PC-3 (cell line): Measurements from ENCODE around the gene TOMM20. TPM values are rescaled to one million over a fixed set of nuclear protein-coding genes. Genes with fewer than 3 reads are reported as not detected.
A peak's percentile ranks its signal among the peaks of the same experiment; 100 is the strongest.
"Not testable (repeated sequence)": the region's sequence is repeated elsewhere in the genome, so short reads cannot be mapped to it uniquely, and the experiment has no call there.

Experiments
- ATAC-seq: fragments of 200-7000 bp; cut with Tn5 transposase; 2 replicates; pipeline ENCODE4 v1.9.1; 2020; ENCODE audit warnings: mild to moderate bottlenecking, moderate library complexity
- BruUV-seq: library from RNA; stranded (reverse); fragments of 400-500 nt; replicated peaks from 2 replicates; lab custom pipeline; 2021; lab: Mats Ljungman, UMichigan
- CTCF ChIA-PET: fragments of 300-600 bp; sonication (Branson Sonifier 250); formaldehyde crosslinking; loops from one replicate; lab custom pipeline; 2022; ENCODE audit warnings: antibody characterized with exemption; lab: Charles Lee
- POLR2A ChIA-PET: fragments of 300-600 bp; sonication (Branson Sonifier 250); formaldehyde crosslinking; loops from one replicate; lab custom pipeline; 2022; ENCODE audit warnings: antibody characterized with exemption; ENCODE audit not compliant: unreplicated experiment; lab: Charles Lee
- DNase-seq: peaks from one replicate; pipeline ENCODE4 v3.0.0-alpha.2; 2015
- H2AFZ ChIP-seq: fragments of 300-600 bp; sonication (generic); 2 replicates; pipeline ENCODE4 v1.6.0; 2016; ENCODE audit warnings: antibody characterized with exemption, low read length
- H3F3A ChIP-seq: fragments of 300-600 bp; sonication (generic); one replicate; pipeline ENCODE4 v1.6.0; 2017; ENCODE audit warnings: antibody characterized with exemption, low read length, control low read depth, mild to moderate bottlenecking; ENCODE audit not compliant: unreplicated experiment
- H3K27ac ChIP-seq: fragments of 300-600 bp; sonication (generic); 2 replicates; pipeline ENCODE4 v1.5.1; 2016; ENCODE audit warnings: mild to moderate bottlenecking, low read length
- H3K27me3 ChIP-seq: fragments of 300-600 bp; sonication (generic); 2 replicates; pipeline ENCODE4 v1.6.1; 2016; ENCODE audit warnings: low read length, mixed read lengths
- H3K36me3 ChIP-seq: fragments of 300-600 bp; sonication (generic); 2 replicates; pipeline ENCODE4 v1.6.1; 2016; ENCODE audit warnings: low read depth, mixed run types, low read length, mixed read lengths
- H3K4me1 ChIP-seq: fragments of 300-600 bp; sonication (generic); 2 replicates; pipeline ENCODE4 v1.5.1; 2016; ENCODE audit warnings: low read length; ENCODE audit not compliant: insufficient read depth
- H3K4me2 ChIP-seq: fragments of 300-600 bp; sonication (generic); 2 replicates; pipeline ENCODE4 v1.6.0; 2016; ENCODE audit warnings: low read length
- H3K4me3 ChIP-seq: fragments of 300-600 bp; sonication (generic); 2 replicates; pipeline ENCODE4 v1.5.1; 2016; ENCODE audit warnings: mild to moderate bottlenecking, low read length, mixed read lengths
- H3K79me2 ChIP-seq: fragments of 300-600 bp; sonication (generic); 2 replicates; pipeline ENCODE4 v1.6.1; 2017; ENCODE audit warnings: low read length, mixed read lengths
- H3K9ac ChIP-seq: fragments of 300-600 bp; sonication (generic); 2 replicates; pipeline ENCODE4 v1.6.0; 2016; ENCODE audit warnings: mild to moderate bottlenecking, low read length
- H3K9me2 ChIP-seq: fragments of 300-600 bp; sonication (generic); replicated peaks from 2 replicates; pipeline ENCODE4 v1.6.1; 2016; ENCODE audit warnings: mixed run types, low read length, mixed read lengths
- H3K9me3 ChIP-seq: fragments of 300-600 bp; sonication (generic); 2 replicates; pipeline ENCODE4 v1.6.1; 2016; ENCODE audit warnings: low read length, mixed read lengths
- H4K20me1 ChIP-seq: fragments of 300-600 bp; sonication (generic); 2 replicates; pipeline ENCODE4 v1.6.1; 2016; ENCODE audit warnings: low read length, mixed read lengths
- EZH2 ChIP-seq: fragments of 300-600 bp; sonication (generic); IDR thresholded peaks from one replicate; pipeline ENCODE4 v1.6.1; 2017; ENCODE audit warnings: antibody characterized with exemption, mild to moderate bottlenecking, low read length; ENCODE audit not compliant: unreplicated experiment
- EZH2phosphoT487 ChIP-seq: fragments of 300-600 bp; sonication (generic); IDR thresholded peaks from 2 replicates; pipeline ENCODE4 v1.6.1; 2018; ENCODE audit warnings: mild to moderate bottlenecking, antibody characterized with exemption, low read length, borderline replicate concordance
- intact Hi-C: fragments of 100-400 bp; cut with micrococcal nuclease; formaldehyde crosslinking; loops from 2 replicates; pipeline ENCODE4 v1.9.0; 2023
- total RNA-seq: library from RNA; depleted of rRNA; stranded (reverse); fragments of >200 nt; gene quantifications from 2 replicates; pipeline ENCODE4 v1.2.3, GENCODE V29; 2014
- TF ChIP-seq, protein P1 (sequence below): fragments of 300-600 bp; sonication (generic); conservative IDR thresholded peaks from 2 replicates; pipeline ENCODE4 v1.5.1; 2017; ENCODE audit warnings: antibody characterized with exemption, low read depth, mild to moderate bottlenecking, low read length

The TOMM20 gene
- total RNA-seq, 1 experiment from 2014 or later: 48.0 TPM

DNA sequence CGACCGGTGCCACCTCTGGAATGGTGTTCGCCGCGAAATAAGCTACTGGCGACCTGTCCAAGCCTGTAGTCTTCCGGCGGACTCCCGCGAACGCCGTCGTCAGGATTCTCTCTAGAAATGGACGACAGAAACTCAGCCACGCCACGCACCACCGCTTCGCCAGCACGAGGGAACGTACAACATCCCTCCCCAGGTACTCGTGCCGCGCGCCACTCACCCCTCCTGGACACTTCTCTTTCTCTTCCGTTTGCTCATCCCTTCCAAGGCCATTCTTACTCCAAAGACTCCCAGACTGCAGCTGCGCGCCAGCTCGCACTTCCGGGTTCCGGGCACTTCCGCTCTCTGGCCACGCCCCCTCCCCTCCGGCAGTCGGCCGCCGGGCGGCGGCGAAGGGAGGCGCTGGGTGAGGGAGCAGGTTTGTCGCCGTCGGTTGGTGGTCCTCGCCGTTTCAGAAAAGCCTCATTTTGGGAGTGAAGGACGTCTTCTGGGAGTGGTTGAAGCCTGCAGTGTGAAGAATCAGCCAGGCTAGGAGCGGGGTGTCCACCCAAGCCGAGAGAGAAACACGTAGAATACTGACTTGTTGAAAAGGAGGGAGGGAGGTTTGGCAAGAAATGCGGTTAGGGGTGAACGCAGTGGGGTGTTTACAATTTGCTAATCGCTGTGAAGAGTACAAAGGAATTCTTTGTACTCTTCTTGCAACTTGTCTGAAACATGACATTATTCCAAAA is 32.5 kb upstream of the TOMM20 start, which contains the start of gene RBM34:
Gene RBM34, minus strand, starts transcription at position 294 of the 728 bp plus-strand sequence. Its CDS starts 24 bp downstream, at position 270.
- intact Hi-C loops: loop anchor here (10.0 kb wide), 1 partner anchor 56 kb away; no protein-coding TSS in a partner anchor
- H3K79me2 ChIP-seq: peaks cover 29% of the 10 kb centered on the region
- no peaks in the 10 kb centered on the region for H3K27me3 ChIP-seq
- DNase-seq: peak; percentile 86
- no peaks in the 10 kb centered on the region for H3K9me2 ChIP-seq
- TF ChIP-seq EZH2: no peak
- TF ChIP-seq, protein P1, sequence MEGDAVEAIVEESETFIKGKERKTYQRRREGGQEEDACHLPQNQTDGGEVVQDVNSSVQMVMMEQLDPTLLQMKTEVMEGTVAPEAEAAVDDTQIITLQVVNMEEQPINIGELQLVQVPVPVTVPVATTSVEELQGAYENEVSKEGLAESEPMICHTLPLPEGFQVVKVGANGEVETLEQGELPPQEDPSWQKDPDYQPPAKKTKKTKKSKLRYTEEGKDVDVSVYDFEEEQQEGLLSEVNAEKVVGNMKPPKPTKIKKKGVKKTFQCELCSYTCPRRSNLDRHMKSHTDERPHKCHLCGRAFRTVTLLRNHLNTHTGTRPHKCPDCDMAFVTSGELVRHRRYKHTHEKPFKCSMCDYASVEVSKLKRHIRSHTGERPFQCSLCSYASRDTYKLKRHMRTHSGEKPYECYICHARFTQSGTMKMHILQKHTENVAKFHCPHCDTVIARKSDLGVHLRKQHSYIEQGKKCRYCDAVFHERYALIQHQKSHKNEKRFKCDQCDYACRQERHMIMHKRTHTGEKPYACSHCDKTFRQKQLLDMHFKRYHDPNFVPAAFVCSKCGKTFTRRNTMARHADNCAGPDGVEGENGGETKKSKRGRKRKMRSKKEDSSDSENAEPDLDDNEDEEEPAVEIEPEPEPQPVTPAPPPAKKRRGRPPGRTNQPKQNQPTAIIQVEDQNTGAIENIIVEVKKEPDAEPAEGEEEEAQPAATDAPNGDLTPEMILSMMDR: no peak
- no peak for TF ChIP-seq EZH2phosphoT487
- peak; percentile 84 for ATAC-seq
- no TSS peak for BruUV-seq
- H3K9ac ChIP-seq: peak within 1 kb of the TSS; percentile 87
- H3K4me2 ChIP-seq: peak within 1 kb of the TSS; percentile 84
- CTCF ChIA-PET: no interaction called here
- H4K20me1 ChIP-seq: no peaks in the 10 kb centered on the region
- POLR2A ChIA-PET: interaction anchor here (0.7 kb wide), 1 partner anchor 541 kb away, joined by 3 read pairs; no protein-coding TSS in a partner anchor
- no peaks in the 10 kb centered on the region for H3K9me3 ChIP-seq
- H3F3A ChIP-seq: no peaks in the 10 kb centered on the region
- H3K27ac ChIP-seq: peak within 1 kb of the TSS; percentile 82
- H3K4me1 ChIP-seq: peaks cover 21% of the 10 kb centered on the region
- H2AFZ ChIP-seq: peak within 1 kb of the TSS; percentile 75
- H3K36me3 ChIP-seq: peaks cover 11% of the 10 kb centered on the region
- peak within 1 kb of the TSS; percentile 91 for H3K4me3 ChIP-seq

DNA sequence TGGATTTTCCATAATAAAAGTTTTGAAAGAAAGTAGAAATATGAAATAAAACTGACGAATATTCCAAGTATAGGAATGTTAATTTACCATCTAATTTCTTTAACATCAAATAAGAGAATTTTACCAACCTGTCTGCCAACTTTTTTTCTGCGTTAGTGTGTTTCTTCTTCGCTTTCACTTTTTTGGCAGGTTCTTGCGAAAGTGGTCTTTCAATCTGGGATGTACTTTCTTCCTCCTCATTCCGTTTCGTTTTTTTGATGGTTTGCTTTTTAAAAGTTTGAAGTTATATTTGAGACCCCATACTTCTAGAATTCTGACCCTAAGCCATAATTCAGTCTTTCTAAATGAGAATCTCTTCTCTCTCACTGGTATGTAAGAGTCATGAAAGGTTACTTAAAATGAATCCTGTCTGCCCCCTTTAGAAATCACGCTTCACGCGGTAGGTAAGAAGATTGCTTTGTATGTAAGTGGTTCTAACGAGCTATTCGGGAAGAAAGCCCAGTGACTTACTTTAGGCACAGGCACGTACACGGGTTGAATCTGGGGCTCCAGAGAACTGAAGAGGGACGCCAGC is 31.8 kb upstream of the TOMM20 start:
- Histone ChIP-seq H3K27me3 (no peaks in the 10 kb centered on the region), H3F3A (no peaks in the 10 kb centered on the region), H4K20me1 (no peaks in the 10 kb centered on the region), H3K4me2 (peak overlapping the region; percentile 84), H3K4me1 (peaks cover 21% of the 10 kb centered on the region), H3K79me2 (peaks cover 29% of the 10 kb centered on the region), H3K9ac (peak overlapping the region; percentile 87), H3K36me3 (peaks cover 11% of the 10 kb centered on the region), H2AFZ (peak overlapping the region; percentile 75), H3K9me2 (no peaks in the 10 kb centered on the region), H3K27ac (peak overlapping the region; percentile 82), H3K9me3 (no peaks in the 10 kb centered on the region), H3K4me3 (peak overlapping the region; percentile 91)
- TSS peak; percentile 89 for BruUV-seq
- ATAC-seq (no peak), DNase-seq (peak; percentile 25)
- CTCF ChIA-PET: no interaction called here
- TF ChIP-seq EZH2phosphoT487: no peak
- TF ChIP-seq, protein P1: no peak
- TF ChIP-seq EZH2: no peak
- POLR2A ChIA-PET: interaction anchor here (0.6 to 0.7 kb wide), 2 partner anchors 13 to 540 kb away, joined by 3 to 7 read pairs; no protein-coding TSS in a partner anchor
- intact Hi-C loops: loop anchor here (10.0 kb wide), 1 partner anchor 56 kb away; no protein-coding TSS in a partner anchor

DNA sequence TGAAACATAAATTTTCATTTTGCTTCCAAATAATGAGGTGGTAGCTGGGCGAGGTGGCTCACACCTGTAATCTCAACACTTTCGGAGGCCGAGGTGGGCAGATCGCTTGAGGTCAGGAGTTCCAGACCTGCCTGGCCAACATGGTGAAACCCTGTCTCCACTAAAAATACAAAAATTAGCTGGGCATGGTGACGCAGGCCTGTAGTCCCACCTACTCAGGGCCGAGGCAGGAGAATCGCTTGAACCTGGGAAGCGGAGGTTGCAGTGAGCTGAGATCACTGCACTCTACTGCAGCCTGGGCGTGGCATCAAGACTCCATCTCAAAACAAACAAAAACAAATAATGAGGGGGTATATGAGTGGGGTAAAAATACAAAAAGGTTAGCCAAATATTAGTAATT is 31.3 kb upstream of the TOMM20 start:
- not testable (repeated sequence) for BruUV-seq

DNA sequence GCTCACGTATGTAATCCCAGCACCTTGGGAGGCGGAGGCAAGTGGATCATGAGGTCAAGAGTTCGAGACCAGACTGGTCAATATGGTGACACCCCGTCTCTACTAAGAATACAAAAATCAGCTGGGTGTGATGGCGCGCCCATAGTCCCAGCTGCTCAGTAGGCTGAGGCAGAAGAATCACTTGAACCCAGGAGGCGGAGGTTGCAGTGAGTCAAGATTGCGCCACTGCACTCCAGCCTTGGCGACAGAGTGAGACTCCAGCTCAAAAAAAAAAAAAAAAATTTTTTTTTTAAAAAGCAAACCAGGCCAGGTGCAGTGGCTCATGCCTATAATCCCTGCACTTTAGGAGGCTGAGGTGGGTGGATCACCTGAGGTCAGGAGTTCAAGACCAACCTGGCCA is 30.6 kb upstream of the TOMM20 start:
- Histone ChIP-seq H3K36me3 (peaks cover 14% of the 10 kb centered on the region), H3K79me2 (peaks cover 29% of the 10 kb centered on the region), H3K4me1 (peaks cover 21% of the 10 kb centered on the region)
- H3K4me3 ChIP-seq, H3K27me3 ChIP-seq, H2AFZ ChIP-seq, POLR2A ChIA-PET, H3K4me2 ChIP-seq, H3K9me3 ChIP-seq, H3K27ac ChIP-seq, H3K9me2 ChIP-seq, intact Hi-C loops, DNase-seq, H3F3A ChIP-seq, BruUV-seq, ATAC-seq, H3K9ac ChIP-seq, CTCF ChIA-PET, H4K20me1 ChIP-seq: not testable (repeated sequence)

More for the DNA sequence above, 31.3 kb upstream of the TOMM20 start:
- Histone ChIP-seq H3K36me3 (peaks cover 12% of the 10 kb centered on the region), H3K79me2 (peaks cover 29% of the 10 kb centered on the region), H3K4me1 (peaks cover 21% of the 10 kb centered on the region), H3K4me2 (peak overlapping the region; percentile 84), H3K4me3 (peak overlapping the region; percentile 91), H3K9ac (peak overlapping the region; percentile 87; the same call in 1 of the 2 replicates)
- POLR2A ChIA-PET: interaction anchor here (0.6 kb wide), 2 partner anchors 14 to 45 kb away, joined by 4 to 7 read pairs; no protein-coding TSS in a partner anchor
- H3K27me3 ChIP-seq, DNase-seq, ATAC-seq, H3K9me2 ChIP-seq, H4K20me1 ChIP-seq, H3F3A ChIP-seq, H3K27ac ChIP-seq, CTCF ChIA-PET, H2AFZ ChIP-seq, H3K9me3 ChIP-seq: not testable (repeated sequence)
- intact Hi-C loops: loop anchor here (10.0 kb wide), 1 partner anchor 55 kb away; no protein-coding TSS in a partner anchor
